PFSK-1 (cell line): ENCODE data around the gene ELL.

ENCODE experiments used
- POLR2AphosphoS5 ChIP-seq: IDR thresholded peaks from 2 replicates; pipeline ENCODE4 v1.6.1; 2012; ENCODE audit warnings: low read depth, mild to moderate bottlenecking, control low read depth, low read length, moderate library complexity
- TAF1 ChIP-seq: IDR thresholded peaks from 2 replicates; pipeline ENCODE4 v1.6.1; 2012; ENCODE audit warnings: low read length, control low read depth, borderline replicate concordance; ENCODE audit not compliant: insufficient read depth
- TF ChIP-seq, protein P1 (sequence below), 2 experiments: IDR thresholded peaks; 2 replicates each; pipeline versions ENCODE4 v1.6.1 to v1.8.0; 2011 to 2012; ENCODE audit warnings: low read depth in 2 of 2, low read length in 2 of 2, control low read depth in 1 of 2, inconsistent platforms in 1 of 2, mild to moderate bottlenecking in 1 of 2, moderate library complexity in 1 of 2; ENCODE audit not compliant: insufficient read depth in 1 of 2

GRCh38 chr19:18438331-18439024 is 83.4 kb downstream of the ELL start:
- no peak for TF ChIP-seq POLR2AphosphoS5
- TF ChIP-seq, protein P1, sequence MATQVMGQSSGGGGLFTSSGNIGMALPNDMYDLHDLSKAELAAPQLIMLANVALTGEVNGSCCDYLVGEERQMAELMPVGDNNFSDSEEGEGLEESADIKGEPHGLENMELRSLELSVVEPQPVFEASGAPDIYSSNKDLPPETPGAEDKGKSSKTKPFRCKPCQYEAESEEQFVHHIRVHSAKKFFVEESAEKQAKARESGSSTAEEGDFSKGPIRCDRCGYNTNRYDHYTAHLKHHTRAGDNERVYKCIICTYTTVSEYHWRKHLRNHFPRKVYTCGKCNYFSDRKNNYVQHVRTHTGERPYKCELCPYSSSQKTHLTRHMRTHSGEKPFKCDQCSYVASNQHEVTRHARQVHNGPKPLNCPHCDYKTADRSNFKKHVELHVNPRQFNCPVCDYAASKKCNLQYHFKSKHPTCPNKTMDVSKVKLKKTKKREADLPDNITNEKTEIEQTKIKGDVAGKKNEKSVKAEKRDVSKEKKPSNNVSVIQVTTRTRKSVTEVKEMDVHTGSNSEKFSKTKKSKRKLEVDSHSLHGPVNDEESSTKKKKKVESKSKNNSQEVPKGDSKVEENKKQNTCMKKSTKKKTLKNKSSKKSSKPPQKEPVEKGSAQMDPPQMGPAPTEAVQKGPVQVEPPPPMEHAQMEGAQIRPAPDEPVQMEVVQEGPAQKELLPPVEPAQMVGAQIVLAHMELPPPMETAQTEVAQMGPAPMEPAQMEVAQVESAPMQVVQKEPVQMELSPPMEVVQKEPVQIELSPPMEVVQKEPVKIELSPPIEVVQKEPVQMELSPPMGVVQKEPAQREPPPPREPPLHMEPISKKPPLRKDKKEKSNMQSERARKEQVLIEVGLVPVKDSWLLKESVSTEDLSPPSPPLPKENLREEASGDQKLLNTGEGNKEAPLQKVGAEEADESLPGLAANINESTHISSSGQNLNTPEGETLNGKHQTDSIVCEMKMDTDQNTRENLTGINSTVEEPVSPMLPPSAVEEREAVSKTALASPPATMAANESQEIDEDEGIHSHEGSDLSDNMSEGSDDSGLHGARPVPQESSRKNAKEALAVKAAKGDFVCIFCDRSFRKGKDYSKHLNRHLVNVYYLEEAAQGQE (IDR thresholded peaks at IDR 0.05; ENCODE audit: insufficient read depth in 1 of 2, low read depth in 2 of 2, low read length in 2 of 2): no peak
- TF ChIP-seq TAF1: no peak
